GM18526 (cell line): ENCODE measurements around the gene CMTM1.

Experiments used
- POLR2A ChIP-seq: IDR thresholded peaks from 3 replicates; pipeline ENCODE4 v1.6.1; 2011; ENCODE audit not compliant: insufficient read length; ENCODE audit errors: extremely low read depth

CMTM1 gene

DNA sequence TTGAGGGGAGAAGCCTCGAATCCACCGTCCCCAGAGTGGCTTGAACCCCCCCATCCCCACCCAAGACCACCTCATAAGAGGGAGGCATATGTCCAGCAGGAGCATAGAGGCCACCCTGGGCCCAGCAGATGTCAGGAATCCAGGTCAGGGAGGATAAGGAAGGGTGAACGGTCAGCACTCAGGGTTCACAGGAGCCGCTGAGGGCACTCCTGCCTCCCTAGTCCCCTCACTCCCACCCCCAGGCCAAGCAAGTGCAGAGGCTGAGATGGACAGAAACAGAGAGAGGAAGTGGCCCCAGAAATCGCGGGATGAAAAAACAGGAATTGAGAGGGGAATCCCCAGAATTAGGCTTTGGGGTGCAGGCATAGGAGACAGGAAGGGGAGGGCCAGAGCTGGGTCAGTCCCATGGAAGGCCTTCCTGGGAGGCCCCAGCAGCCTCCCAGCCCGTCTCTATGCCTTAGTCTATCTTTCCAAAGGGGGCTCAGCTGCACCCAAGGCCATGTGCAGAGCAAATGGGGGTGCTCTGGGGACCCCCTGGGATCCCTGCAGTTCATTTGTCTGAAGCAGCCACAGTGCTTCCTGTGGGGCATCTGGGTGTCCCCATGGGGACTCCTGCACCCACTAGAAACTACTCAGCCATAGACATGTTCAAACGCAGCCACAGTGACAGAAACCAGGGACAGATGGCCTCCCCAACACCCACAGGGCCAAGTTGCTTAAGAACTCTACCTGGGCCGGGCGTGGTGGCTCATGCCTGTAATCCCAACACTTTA lies 39.9 kb downstream of the CMTM1 start:
- no peak for TF ChIP-seq POLR2A

DNA sequence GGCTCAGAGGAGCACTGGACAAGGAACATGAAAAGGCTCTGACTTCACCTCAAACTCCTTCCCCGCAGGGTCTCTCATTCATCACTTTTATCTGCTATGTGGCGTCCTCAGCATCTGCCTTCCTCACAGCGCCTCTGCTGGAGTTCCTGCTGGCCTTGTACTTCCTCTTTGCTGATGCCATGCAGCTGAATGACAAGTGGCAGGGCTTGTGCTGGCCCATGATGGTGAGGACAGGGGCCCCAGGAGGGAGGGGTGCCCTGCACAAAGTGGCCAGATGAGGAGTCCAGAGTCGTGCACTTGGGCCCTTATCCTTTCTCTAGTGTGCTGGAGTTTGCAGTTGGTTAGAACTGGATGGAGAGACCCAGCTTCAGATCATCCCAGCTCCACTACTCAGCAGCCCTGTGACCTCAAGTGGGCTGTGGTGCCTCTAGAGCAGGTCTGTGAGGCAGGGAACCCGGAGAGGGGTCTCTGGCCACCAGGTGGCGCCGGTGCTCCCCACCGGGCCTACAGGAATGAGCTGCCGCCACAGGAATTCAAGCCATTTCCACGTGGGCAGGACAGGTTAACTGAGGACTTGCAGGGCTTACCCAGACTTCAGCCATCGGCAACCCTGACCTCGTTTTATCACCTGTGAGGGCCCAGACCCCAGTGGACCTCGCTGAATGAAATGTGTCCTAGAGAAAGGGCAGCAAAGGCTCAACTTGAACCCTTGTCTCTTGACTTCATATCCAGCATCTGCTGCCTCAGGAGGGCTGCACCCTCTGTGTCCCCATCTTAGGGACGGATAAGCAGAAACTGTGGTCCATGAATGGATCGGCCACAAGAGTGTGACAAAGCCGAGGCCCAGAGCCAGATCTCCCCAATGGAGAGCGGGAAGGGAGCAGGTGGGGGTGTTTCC lies 42.3 kb downstream of the CMTM1 start:
- TF ChIP-seq POLR2A, result no peak

DNA sequence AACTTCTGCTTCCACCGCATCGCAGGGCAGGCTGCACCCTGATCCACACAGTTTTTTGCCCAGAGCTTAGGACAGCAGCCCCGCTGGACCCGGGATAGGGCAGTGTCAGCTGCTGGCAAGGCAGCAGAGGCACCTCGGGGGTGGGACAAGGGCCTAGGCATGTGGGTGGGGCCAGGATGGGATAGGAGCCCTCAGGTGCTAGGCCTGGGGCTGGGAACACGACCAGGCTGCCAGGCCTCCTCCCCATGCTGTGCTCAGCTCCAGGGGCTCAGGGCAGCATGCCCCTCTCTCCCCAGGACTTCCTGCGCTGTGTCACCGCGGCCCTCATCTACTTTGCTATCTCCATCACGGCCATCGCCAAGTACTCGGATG lies 42.9 kb downstream of the CMTM1 start:
- TF ChIP-seq POLR2A, result no peak

DNA sequence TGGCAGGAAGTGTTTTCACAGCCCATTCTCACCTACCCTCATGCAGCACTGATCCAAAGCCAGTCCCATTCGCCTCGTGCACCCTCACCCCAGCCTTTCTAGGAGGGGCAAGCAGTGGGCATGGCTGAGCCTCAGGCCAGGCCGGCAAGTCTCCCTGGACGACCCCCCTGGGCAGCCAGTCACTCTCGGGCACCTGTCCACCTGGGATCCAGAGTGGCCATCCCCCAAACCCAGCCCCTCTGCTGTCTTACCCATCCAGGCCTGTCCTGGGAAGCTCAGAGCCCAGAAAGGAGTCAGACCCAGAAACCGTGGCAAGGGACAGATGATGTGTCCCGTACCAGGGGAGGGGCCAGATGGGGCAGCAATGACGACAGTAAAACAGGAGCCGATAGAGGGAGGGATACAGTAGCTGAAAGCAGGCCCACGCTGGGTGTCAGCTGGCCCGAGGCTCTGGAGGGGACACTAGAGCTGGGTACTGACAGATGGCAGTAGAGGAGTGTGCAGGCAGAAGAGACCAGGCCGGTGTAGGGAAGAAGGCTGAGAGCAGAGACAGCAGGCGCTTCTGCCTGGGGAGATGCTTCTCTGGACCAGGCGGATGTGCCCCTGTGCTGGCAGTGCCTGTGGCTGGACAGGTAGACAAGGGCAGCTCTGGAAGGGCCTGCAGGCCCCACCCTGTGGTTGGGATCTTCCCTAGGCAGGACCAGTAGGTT lies 44.0 kb downstream of the CMTM1 start:
- no peak for TF ChIP-seq POLR2A

DNA sequence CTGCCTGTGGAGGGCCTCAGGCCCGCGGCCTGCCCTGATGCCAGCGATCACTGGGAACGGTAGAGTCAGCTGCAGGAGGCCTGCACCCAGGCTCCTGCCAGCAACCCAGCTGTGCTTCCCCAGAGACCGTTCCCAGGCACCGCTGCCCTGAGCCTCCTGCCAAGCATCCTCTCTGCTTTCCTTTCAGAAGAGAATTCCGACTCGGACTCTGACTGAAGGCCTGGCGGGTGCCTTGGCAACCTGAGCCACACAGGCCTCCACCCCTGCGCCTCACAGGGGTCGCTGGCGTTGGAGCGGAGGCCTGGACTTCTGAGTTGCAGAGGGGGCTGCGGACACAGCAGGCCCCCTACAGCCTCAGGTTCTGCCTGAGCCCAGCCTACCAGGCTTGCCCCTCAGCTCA lies 46.2 kb downstream of the CMTM1 start:
- no peak for TF ChIP-seq POLR2A

DNA sequence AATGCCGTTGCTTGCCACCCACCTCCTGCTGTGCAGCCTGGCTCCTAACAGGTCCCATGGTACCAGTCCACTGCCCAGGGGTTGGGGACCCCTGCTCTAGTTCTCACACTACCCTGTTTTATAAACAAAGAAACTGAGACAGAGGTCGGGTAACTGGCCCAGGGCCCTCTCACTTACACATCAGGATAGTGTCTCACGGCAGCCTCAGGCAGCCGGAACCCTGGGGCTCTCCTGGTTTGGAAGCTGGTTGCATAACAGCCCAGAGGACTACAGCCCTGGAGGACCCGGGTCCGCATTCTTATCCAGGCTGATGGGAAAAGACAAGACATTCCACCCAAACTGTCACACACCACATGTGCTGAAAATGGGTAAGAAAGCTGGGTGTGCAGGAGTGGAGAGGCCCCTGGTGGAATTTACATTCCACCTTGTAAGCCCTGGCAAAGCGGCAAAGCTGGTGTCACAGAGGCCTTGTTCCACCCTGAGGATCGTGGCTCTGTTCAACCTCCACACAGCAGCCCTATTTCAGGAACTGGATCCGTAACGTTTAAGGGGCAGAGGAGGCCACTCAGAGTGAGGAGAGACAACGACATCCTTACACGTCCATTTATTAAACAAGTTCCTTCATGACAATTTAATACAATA lies 48.0 kb downstream of the CMTM1 start:
- TF ChIP-seq POLR2A, result no peak

DNA sequence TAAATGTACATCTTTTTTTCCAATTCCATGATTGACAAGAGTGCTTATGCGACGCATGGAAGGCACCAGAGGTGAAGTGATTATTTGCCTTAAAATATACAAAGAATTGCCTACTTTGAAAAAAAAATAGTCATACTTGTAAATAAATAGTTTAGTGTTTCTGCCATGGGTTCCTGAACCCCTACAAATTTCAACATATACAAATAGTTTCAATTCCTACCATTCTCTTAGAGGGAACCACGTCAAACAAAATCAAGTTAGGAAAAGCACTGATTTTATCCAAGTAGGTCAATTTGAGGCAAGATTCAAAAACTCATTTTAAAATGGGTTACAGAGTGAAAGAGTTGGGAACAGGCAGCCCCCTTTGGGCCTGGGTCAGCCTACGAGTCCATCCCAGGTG lies 49.9 kb downstream of the CMTM1 start:
- TF ChIP-seq POLR2A, result no peak

DNA sequence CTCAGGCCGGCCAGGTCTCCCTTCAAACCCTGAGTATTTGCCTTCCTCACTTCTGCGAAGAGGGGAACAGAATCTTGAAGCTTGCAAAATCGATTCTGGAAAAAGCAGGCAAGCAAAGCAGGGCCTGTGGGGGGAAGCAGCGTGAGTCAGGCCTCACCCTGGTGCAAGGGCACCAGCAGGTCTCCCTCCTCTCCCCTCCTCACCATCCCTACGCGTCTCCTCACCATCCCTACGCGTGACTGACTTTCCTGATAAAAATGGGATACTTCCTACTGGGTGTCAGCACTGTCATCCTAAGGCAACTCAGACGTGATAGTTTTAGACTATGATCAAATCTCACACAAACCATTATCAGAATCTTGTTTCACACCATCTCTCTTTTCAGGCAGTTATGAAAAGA lies 50.4 kb downstream of the CMTM1 start:
- TF ChIP-seq POLR2A, result no peak

DNA sequence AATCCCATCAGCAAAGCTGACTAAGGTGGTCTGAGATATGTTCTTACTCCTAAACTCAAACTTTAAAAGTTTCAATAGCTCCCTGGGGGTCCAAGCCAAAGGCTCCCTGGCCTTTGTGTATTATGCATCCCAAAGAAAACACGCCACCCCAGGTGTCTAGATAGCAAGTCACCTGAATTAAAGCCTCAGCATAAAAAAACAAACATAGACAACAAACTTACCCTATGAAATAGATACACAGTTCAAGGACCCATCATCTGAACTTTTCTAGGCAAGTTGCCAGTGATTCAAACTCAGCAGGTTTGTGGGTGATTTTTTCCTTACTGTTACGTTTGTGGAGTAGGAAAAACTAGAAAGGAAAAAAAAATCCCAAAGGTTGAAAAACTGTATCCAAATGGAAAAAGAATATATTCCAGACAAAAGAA lies 50.8 kb downstream of the CMTM1 start:
- no peak for TF ChIP-seq POLR2A

DNA sequence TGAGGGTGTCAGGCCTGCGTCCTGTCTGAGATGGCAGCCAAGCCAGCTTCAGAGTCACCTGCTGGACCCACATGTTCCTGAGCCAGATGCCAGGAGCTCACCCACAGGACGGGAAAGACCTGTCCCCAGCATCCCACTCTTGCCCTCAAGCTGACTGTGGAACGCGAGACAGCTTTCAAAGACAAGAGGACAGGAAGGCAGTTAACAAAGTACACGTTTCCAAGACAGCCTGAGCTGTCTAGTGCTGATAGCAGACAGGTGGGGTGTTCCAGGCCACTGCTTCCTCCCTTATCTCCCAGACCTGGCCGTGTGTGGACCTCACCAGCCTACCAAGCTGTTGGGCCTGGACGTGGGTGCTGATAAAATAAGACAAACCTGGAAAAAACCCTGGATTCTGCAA lies 51.5 kb downstream of the CMTM1 start:
- no peak for TF ChIP-seq POLR2A

DNA sequence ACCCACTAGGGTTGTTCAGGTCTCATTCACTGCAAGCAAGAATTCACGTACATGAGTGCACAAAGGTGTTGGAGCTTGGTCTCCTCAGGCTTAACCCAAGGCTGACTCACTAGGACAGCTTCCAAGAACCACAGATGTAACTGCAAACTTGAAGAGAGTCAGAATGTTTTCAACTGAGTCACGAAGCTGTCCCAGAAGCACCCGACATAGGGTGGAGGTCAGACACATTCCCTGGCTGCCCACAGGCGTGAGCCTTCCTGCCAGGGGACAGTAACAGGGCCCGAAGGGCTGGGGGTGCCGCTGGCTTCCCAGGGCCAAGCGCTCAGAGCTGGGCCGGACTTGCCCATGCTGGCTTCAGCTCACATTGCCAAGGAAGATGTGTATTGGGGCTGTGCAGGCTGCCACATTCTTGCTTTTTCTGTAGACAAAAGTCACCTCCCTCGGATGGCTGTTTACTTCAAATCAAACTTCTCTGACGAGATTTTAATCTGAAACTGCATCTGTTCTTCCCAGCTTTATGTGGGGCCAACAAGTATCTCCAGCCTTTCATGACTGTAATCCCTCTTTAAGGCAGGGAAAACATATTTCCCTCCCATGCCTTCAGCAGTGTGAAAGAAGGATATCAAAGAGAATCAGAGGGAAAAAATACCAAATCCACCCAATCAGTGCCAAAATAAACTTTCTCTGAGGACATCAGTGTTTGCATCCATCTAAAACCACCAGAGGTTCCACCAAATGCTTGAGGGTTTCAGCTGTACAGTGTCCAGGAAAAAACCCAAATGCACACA lies 52.5 kb downstream of the CMTM1 start:
- TF ChIP-seq POLR2A, result no peak

DNA sequence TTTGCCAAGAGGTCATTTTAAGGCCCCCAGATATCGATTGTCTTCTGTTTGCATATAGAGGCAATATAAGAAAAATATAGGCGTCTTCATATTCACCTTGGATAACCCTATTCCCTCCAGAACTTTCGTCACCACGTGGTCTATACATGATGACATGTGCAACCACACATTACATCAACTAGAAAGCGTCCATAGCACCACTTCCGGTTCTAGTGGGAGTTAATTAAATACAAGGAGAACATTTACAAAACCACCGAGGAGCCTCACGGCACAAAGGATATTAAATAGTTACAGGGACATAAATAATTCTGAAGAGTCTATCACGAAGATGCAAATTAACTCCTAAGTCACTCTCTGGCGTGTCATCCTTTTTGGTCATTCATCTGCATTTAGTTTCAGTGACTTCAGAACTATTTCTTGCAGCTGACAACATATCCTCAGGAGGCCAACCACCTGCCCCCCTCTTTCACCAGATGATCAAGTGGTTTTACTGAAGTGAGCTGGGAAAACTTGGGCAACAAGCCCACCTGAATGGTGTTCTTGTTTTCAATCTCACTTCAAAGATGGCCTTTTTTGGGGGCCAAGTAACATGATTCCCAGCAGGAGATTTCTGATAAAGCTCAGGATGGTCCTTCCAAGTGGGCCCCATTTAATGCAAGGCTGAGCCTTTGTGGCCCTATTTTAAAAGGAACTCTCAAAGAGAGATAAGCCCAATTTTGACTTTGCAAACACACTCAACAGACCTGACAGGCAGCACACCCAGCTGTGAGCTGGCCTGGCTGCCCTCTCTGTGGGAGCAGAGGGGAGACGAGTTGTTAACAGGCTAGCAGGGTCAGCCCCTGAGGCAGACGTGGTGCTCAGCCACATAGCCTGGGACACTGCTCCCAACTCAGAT lies 53.5 kb downstream of the CMTM1 start:
- no peak for TF ChIP-seq POLR2A

DNA sequence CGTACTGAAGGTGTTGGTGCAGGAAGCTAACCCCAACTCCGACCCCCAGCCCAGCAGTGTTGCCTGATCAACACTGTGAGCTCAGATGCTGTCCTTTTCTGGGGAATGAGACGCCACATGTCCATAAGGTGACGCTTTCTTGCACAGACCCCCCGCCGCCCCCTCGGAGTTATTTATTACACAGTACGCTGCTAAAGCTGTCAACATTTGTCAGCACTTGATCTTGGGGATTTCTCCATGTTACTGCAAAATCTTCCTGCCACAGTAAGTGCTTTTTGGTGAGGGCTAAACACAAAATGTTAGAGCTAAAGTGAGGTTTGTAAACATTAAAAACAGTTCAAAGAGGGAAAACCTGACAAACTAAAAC lies 54.2 kb downstream of the CMTM1 start:
- TF ChIP-seq POLR2A, result no peak

DNA sequence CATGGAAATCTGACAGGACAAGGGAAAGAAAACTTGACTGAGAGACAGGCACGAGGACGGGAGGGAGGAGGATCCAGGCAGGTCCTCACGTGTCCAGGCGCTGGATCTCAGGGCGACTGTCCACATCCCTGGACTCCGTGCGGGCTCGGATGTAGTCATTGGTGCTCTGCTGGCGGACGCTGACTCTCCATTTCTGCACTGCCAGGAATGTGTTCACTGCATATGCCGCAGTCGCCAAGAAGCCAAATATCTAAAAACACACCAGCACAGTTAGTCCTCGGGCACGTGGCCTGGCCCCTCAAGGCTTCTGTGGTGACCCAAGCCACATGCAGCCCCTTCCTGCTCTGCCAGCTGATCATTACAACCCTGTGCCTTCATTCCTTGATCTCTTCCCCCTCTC lies 55.7 kb downstream of the CMTM1 start:
- TF ChIP-seq POLR2A, result no peak
